Choroid plexus epithelial cell (primary cell): ENCODE results near the gene GDNF.

Experiments
- DNase-seq: peaks from one replicate; pipeline ENCODE4 v3.0.0-alpha.2; 2010; ENCODE audit warnings: low read depth
- H3K4me3 ChIP-seq: 2 replicates; pipeline ENCODE4 v1.5.1; 2011; ENCODE audit warnings: low read depth, mild to moderate bottlenecking, control low read depth, low read length, moderate library complexity
- TF ChIP-seq, protein P1 (sequence below): conservative IDR thresholded peaks from 2 replicates; pipeline ENCODE4 v1.5.1; 2011; ENCODE audit warnings: low read depth, mild to moderate bottlenecking, control low read depth, inconsistent platforms, low read length, moderate library complexity

The GDNF gene

DNA sequence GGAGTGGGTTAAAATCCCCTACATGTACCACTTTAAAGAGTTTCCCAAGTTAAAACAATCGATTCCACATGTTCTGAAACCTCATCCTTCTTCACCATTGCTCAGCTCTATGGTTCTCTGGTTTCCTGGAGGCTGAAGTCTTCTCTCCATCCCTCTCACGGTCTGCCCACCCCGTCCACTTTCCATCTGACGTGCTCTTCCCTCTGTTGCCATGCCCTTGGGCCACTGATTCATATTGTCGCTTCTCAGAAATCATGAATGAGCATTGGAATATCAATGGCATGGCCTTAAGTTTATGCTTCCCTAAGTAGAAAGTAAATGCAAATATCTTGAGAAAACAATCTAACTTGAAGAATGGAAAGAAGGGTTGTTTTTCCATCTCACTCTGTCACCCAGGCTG, 30.9 kb downstream of the GDNF start:
- no peak overlapping the region for H3K4me3 ChIP-seq
- no peak for DNase-seq
- TF ChIP-seq, protein P1, sequence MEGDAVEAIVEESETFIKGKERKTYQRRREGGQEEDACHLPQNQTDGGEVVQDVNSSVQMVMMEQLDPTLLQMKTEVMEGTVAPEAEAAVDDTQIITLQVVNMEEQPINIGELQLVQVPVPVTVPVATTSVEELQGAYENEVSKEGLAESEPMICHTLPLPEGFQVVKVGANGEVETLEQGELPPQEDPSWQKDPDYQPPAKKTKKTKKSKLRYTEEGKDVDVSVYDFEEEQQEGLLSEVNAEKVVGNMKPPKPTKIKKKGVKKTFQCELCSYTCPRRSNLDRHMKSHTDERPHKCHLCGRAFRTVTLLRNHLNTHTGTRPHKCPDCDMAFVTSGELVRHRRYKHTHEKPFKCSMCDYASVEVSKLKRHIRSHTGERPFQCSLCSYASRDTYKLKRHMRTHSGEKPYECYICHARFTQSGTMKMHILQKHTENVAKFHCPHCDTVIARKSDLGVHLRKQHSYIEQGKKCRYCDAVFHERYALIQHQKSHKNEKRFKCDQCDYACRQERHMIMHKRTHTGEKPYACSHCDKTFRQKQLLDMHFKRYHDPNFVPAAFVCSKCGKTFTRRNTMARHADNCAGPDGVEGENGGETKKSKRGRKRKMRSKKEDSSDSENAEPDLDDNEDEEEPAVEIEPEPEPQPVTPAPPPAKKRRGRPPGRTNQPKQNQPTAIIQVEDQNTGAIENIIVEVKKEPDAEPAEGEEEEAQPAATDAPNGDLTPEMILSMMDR, result no peak

DNA sequence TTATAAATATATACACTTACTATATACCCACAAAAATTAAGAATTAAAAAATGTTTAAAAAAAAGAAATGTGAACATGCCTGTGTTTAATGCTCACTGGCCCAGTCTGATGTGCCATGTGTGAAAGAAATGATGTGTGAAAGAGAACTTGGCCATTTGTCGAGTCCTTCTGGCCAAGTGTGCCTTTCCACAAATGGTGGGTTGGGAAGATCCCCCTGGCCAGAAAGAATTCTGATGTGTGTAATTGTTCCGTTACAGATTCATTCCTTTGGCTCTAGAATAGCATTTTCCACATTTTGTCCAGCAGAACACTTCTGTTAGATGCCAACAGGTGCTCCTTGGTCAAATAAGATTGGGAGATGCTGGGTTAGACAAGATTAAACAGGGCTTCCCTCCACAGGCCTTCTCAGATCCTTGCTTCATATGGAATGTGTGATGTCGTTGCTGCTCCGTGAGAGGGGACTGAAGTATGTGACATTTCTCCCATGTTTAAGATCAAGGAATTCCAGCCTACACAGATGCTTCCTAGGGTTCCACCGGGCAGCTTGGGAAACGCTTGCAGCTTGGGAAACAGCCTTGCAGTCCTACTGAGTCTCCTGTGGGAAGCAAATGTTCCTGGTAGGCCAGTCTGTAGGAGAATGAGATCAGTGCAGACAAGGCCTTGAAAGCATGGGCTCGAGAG, 32.1 kb downstream of the GDNF start:
- no peak for DNase-seq
- TF ChIP-seq, protein P1, result no peak
- no peak overlapping the region for H3K4me3 ChIP-seq

DNA sequence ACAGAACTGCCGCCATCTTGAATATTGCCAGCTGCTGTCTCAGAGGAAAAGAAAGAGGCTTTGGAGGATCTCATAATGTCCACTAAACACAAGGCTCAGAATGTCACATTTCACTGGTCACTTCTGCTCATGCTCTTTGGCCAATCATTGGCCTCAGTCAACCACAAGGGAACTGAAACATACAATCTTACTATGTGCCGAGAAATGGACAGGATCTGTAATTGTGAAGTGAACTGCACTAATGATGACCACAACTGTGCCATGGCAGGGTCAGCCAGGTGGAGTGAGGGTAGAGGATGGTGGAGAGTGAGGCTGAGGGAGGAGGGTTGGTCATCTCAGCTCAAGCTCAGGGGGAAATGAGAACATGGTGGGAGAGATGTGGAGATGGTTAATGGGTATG, 32.8 kb downstream of the GDNF start:
- TF ChIP-seq, protein P1, result no peak
- no peak overlapping the region for H3K4me3 ChIP-seq
- no peak for DNase-seq

DNA sequence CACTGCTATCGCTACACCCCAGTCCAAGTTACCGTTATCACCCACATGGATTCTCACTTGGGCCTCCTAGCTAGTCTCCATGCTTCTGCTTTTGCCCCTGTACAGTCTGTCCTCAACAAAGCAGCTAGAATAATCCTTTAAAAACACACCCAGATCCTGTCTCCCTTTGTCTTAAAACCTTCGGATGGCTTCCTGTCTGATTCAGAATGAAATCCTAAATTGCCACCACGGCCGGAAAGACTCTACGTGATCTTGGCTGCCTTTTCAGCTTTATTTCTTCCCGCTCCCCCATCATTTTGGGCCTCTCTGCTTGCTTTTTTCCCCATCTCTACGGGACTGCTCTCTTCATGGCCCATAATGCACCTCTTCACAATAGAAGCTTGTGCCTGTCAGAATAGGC, 33.4 kb downstream of the GDNF start:
- DNase-seq, result no peak
- no peak overlapping the region for H3K4me3 ChIP-seq
- TF ChIP-seq, protein P1, result no peak

DNA sequence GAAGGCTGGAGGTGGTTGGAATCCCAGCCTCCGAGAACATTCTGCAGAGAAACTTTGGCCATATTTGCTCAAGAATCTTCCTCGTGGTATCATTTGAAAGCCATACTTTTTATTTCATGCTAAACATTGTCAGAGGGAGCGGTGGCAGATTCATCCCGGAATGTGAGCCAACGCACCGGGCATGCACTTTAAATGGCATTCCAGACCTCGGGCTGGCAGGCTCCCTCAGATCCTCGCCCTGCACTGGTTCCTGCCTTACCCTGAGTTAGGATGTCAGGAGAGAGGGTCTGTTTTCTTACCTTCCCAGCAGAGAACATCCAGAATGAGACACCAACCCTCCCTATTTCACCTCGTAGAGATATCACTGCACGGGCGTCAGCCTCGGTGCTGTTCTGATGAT, 33.8 kb downstream of the GDNF start:
- no peak overlapping the region for H3K4me3 ChIP-seq
- TF ChIP-seq, protein P1, result no peak
- no peak for DNase-seq

DNA sequence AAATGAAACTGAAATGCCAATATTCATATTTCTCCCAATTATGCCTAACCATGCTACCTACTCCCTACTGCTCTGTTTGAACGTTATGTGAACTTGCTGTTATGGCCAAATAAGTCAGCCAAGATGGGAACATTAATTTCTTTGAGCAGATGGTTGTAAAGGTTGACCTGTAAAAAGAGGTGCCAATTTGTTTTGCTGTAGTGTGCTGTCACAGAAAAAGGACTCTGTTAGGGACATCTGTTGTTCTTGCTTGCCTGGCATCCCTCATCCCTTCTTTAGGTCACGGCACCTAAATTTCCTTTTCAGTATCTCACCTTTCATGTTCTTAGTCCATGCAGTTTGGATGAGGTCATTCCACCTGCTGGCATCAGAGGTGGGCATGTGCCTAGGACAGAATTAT, 35.4 kb downstream of the GDNF start:
- DNase-seq, result no peak
- no peak overlapping the region for H3K4me3 ChIP-seq
- TF ChIP-seq, protein P1, result no peak

DNA sequence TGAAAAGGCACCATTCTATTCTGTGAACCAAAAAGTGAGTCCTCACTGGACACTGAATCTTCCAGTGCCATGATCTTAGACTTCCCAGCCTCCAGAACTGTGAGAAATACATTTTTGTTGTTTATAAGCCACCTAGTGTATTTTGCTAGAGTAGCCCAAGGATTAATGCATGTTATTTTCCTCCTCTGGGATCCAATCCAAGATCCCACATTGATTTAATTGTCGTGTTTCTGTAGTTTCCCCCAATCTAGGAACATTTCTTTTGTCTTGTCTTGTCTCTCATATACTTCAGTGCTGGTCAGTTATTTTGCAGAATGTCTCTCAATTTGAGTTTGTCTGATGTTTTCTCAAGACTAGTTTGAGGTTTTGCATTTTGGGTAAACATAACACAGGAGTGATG, 36.4 kb downstream of the GDNF start:
- no peak for DNase-seq
- TF ChIP-seq, protein P1, result no peak
- H3K4me3 ChIP-seq, result no peak overlapping the region
